ENCODE data around the gene THRA.

DNA sequence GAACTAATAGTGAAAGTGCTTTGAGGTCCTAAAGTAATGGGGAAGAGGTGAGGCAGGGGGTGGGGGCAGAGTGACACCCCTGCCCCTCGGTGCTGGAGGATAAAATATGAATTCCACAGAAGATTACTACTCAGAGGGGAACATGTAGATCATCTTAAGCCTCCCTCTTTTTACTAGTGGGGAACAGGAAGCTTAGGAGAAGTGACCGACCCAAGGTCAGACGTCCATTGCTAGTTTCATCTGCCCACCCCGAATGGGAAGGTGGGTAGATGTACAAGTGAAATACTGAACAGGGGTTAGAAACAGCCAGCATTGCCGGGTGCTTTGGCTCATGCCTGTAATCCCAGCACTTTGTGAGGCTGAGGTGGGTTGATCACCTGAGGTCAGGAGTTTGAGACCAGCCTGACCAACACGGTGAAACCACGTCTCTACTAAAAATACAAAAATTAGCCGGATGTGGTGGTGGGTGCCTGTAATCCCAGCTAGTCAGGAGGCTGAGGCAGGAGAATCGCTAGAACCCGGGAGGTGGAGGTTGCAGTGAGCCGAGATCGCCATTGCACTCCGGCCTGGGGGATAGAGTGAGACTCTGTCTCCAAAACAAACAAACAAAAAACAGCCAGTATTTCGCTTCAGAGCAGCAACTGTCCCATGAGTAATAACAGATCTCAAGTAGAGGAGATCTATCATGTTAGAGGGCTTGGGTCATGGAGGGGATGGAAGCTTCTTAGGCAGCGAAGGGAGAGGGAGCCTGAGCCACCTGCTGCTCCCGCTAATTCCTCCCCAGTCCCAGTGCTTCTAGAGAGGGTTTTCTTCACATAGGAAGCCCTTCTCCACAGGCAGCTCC is 38.8 kb downstream of the THRA start:
- TF ChIP-seq, protein P1, sequence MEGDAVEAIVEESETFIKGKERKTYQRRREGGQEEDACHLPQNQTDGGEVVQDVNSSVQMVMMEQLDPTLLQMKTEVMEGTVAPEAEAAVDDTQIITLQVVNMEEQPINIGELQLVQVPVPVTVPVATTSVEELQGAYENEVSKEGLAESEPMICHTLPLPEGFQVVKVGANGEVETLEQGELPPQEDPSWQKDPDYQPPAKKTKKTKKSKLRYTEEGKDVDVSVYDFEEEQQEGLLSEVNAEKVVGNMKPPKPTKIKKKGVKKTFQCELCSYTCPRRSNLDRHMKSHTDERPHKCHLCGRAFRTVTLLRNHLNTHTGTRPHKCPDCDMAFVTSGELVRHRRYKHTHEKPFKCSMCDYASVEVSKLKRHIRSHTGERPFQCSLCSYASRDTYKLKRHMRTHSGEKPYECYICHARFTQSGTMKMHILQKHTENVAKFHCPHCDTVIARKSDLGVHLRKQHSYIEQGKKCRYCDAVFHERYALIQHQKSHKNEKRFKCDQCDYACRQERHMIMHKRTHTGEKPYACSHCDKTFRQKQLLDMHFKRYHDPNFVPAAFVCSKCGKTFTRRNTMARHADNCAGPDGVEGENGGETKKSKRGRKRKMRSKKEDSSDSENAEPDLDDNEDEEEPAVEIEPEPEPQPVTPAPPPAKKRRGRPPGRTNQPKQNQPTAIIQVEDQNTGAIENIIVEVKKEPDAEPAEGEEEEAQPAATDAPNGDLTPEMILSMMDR (conservative IDR thresholded peaks at IDR 0.05; ENCODE audit: low read length), result no peak
- TF ChIP-seq EZH2phosphoT487 (IDR thresholded peaks at IDR 0.05; ENCODE audit: borderline replicate concordance), result no peak

All from Loucy (cell line).